Panc1 (cell line): ENCODE measurements around the gene SAMD4A.

Experiments
- POLR2AphosphoS5 ChIP-seq: IDR thresholded peaks from 2 replicates; pipeline ENCODE4 v1.6.1; 2012; ENCODE audit warnings: mild to moderate bottlenecking, low read depth, low read length, moderate library complexity
- SIN3A ChIP-seq: IDR thresholded peaks from 2 replicates; pipeline ENCODE4 v1.6.1; 2012; ENCODE audit warnings: low read depth, mild to moderate bottlenecking, low read length, moderate library complexity, borderline replicate concordance; ENCODE audit not compliant: insufficient read depth
- TCF7L2 ChIP-seq: IDR thresholded peaks from 2 replicates; pipeline ENCODE4 v1.6.1; 2011; ENCODE audit warnings: mild to moderate bottlenecking, low read depth, low read length, inconsistent platforms
- TF ChIP-seq, protein P1 (sequence below): fragments of 450-650 bp; IDR thresholded peaks from 2 replicates; pipeline ENCODE4 v1.5.1; 2017; ENCODE audit warnings: mild to moderate bottlenecking
- TF ChIP-seq, protein P2 (sequence below), 2 experiments: IDR thresholded peaks; 2 replicates each; pipeline ENCODE4 v1.6.1; 2011 to 2012; ENCODE audit warnings: low read depth in 2 of 2, control low read depth in 1 of 2, low read length in 1 of 2, mild to moderate bottlenecking in 1 of 2, moderate library complexity in 1 of 2; ENCODE audit not compliant: insufficient read depth in 1 of 2

DNA sequence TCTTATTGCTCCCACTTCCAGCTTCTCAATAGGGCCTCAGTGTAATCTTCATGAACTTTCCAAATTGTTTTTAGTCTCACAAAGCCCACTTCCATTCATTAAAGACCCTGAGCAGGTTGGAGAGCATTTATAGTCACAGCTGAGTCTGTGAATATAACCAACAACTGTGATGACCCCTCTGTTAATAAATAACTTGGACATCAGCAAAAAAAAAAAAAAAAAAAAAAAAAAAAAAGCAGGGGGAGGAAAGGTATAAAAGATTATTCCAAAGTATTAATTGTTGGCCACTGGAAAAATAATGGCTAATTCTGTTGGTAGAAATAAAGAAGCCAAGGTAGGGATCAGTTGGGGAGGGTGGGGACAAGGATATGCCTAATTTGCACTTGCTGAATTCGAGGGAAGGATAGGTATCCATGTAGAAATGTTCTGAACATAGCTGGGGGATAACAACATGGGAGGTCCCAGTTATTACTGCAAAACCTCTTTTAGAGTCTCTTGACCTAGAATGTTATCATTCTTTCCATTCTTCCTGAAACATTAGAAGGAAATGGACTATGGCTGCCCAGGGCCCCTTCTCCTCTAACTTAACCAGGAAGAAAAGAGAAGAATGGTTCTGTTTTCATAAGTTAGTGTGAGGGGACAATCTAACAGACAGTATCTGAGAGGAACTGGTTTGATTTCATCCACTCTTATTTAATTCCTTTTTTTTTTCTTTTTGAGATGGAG, 56.5 kb downstream of the SAMD4A start:
- TF ChIP-seq, protein P1, sequence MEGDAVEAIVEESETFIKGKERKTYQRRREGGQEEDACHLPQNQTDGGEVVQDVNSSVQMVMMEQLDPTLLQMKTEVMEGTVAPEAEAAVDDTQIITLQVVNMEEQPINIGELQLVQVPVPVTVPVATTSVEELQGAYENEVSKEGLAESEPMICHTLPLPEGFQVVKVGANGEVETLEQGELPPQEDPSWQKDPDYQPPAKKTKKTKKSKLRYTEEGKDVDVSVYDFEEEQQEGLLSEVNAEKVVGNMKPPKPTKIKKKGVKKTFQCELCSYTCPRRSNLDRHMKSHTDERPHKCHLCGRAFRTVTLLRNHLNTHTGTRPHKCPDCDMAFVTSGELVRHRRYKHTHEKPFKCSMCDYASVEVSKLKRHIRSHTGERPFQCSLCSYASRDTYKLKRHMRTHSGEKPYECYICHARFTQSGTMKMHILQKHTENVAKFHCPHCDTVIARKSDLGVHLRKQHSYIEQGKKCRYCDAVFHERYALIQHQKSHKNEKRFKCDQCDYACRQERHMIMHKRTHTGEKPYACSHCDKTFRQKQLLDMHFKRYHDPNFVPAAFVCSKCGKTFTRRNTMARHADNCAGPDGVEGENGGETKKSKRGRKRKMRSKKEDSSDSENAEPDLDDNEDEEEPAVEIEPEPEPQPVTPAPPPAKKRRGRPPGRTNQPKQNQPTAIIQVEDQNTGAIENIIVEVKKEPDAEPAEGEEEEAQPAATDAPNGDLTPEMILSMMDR: no peak
- TF ChIP-seq TCF7L2 (no peak), POLR2AphosphoS5 (no peak), SIN3A (no peak)
- TF ChIP-seq, protein P2, sequence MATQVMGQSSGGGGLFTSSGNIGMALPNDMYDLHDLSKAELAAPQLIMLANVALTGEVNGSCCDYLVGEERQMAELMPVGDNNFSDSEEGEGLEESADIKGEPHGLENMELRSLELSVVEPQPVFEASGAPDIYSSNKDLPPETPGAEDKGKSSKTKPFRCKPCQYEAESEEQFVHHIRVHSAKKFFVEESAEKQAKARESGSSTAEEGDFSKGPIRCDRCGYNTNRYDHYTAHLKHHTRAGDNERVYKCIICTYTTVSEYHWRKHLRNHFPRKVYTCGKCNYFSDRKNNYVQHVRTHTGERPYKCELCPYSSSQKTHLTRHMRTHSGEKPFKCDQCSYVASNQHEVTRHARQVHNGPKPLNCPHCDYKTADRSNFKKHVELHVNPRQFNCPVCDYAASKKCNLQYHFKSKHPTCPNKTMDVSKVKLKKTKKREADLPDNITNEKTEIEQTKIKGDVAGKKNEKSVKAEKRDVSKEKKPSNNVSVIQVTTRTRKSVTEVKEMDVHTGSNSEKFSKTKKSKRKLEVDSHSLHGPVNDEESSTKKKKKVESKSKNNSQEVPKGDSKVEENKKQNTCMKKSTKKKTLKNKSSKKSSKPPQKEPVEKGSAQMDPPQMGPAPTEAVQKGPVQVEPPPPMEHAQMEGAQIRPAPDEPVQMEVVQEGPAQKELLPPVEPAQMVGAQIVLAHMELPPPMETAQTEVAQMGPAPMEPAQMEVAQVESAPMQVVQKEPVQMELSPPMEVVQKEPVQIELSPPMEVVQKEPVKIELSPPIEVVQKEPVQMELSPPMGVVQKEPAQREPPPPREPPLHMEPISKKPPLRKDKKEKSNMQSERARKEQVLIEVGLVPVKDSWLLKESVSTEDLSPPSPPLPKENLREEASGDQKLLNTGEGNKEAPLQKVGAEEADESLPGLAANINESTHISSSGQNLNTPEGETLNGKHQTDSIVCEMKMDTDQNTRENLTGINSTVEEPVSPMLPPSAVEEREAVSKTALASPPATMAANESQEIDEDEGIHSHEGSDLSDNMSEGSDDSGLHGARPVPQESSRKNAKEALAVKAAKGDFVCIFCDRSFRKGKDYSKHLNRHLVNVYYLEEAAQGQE (IDR thresholded peaks at IDR 0.05; ENCODE audit: insufficient read depth in 1 of 2, low read depth in 2 of 2, low read length in 1 of 2): no peak
